Measurements from ENCODE around the gene RAD54L2. TPM values are rescaled to one million over a fixed set of nuclear protein-coding genes. Genes with fewer than 3 reads are reported as not detected.

The RAD54L2 gene
- 10 to 100 TPM; 11.0 to 42.2 (median 19.4) TPM for total RNA-seq
- 1 to 10 TPM; 5.6 to 9.4 (median 6.3) TPM for polyA plus RNA-seq
- long read RNA-seq, donor 1 = 0 reads
- long read RNA-seq, donor 2, partial matches to known transcripts = 0 of 1 reads
- long read RNA-seq, donor 2, other reads (novel, unspliced or antisense) = 0 of 1 reads
- long read RNA-seq, donor 3 = 0 reads
- long read RNA-seq, donor 4, partial matches to known transcripts = 3 of 4 reads
- long read RNA-seq, donor 4, other reads (novel, unspliced or antisense) = 1 of 4 reads
- long read RNA-seq, donor 5, partial matches to known transcripts = 4 of 13 reads
- long read RNA-seq, donor 5, other reads (novel, unspliced or antisense) = 9 of 13 reads
- long read RNA-seq, donor 6, partial matches to known transcripts = 1 of 3 reads
- long read RNA-seq, donor 6, other reads (novel, unspliced or antisense) = 2 of 3 reads
- long read RNA-seq, donor 7, partial matches to known transcripts = 0 of 1 reads
- long read RNA-seq, donor 7, other reads (novel, unspliced or antisense) = 0 of 1 reads
- long read RNA-seq, donor 8 = 0 reads
- long read RNA-seq, donor 9 = 0 reads
- long read RNA-seq, donor 10 = 0 reads

- H3K4me1 ChIP-seq (replicated peaks in 1 of 2) = peaks cover 9 to 29% of the 10 kb centered on the region in 2 donors
- TF ChIP-seq POLR2A (IDR thresholded peaks at IDR 0.05) (peak; percentile 63 to 83), CTCF (IDR thresholded peaks at IDR 0.05) (peak in 3 of 6 experiments; percentile 19 to 38 (median 26))
- intact Hi-C loops (cut with DNase I) = loop anchor here in 1 of 2 donors (2.0 kb wide), 1 partner anchor 36 kb away; no protein-coding TSS in a partner anchor
- peak within 1 kb of the TSS; percentile 79 to 94 (median 87) for H3K27ac ChIP-seq
- 0 to 1% (median 0%) methylated on average over 6 to 91 of the region's 91 CpGs for WGBS, 4 donors
- H3K27me3 ChIP-seq = no peaks in the 10 kb centered on the region
- H3K36me3 ChIP-seq (replicated peaks in 1 of 2) = peaks cover 0 to 3% of the 10 kb centered on the region in 2 donors
- no peaks in the 10 kb centered on the region for H3K9me3 ChIP-seq (replicated peaks in 1 of 3)
- peak within 1 kb of the TSS; percentile 45 to 98 (median 70) for H3K4me3 ChIP-seq
- DNase-seq = peak; percentile 79 to 89 (median 84)
Observed at GRCh38 chr3:51538459-51539290, at the start of gene RAD54L2. RAD54L2 (plus strand) TSS chr3:51538719; CDS start chr3:51590421, 51,702 bp downstream.

GRCh38 chr3:51498876-51499738 lies 39.4 kb upstream of the RAD54L2 start:
- WGBS, 4 donors = 1 to 2% (median 1%) methylated on average over 33 to 42 of the region's 43 CpGs
- no peaks in the 10 kb centered on the region for H3K9me3 ChIP-seq (replicated peaks in 1 of 3)

GRCh38 chr3:51500632-51501131 lies 37.8 kb upstream of the RAD54L2 start:
- peaks cover 0 to 7% of the 10 kb centered on the region in 2 donors for H3K36me3 ChIP-seq (replicated peaks in 1 of 2)
- H3K4me1 ChIP-seq (replicated peaks in 1 of 2) = peaks cover 4 to 23% of the 10 kb centered on the region in 2 donors
- H3K27ac ChIP-seq = peak overlapping the region; percentile 28 to 97 (median 84)
- TF ChIP-seq CTCF (IDR thresholded peaks at IDR 0.05) (no peak), POLR2A (IDR thresholded peaks at IDR 0.05) (no peak)
- 93 to 94% (median 94%) methylated on average over 14 of the region's 14 CpGs for WGBS, 4 donors
- DNase-seq = peak; percentile 34 to 72 (median 48)
- no peaks in the 10 kb centered on the region for H3K9me3 ChIP-seq (replicated peaks in 1 of 3)
- H3K4me3 ChIP-seq = peak overlapping the region in 1 of 4 donors; percentile 25
- intact Hi-C loops (cut with DNase I) = loop anchor here in 1 of 2 donors (5.0 kb wide), 1 partner anchor 182 kb away; no protein-coding TSS in a partner anchor
- H3K27me3 ChIP-seq = no peaks in the 10 kb centered on the region

More at GRCh38 chr3:51498876-51499738, 39.4 kb upstream of the RAD54L2 start:
- DNase-seq = peak; percentile 96 to 98 (median 97)
- H3K4me3 ChIP-seq = peak overlapping the region in 3 of 4 donors; percentile 47 to 73 (median 71)
- H3K4me1 ChIP-seq (replicated peaks in 1 of 2) = peaks cover 4 to 23% of the 10 kb centered on the region in 2 donors
- intact Hi-C loops (cut with DNase I) = loop anchor here in 1 of 2 donors (10.0 kb wide), 1 partner anchor 104 kb away; the partner anchor contains the start of gene RBM15B
- TF ChIP-seq CTCF (IDR thresholded peaks at IDR 0.05) (no peak), POLR2A (IDR thresholded peaks at IDR 0.05) (peak; percentile 71 to 91)
- H3K36me3 ChIP-seq (replicated peaks in 1 of 2) = peaks cover 0 to 11% of the 10 kb centered on the region in 2 donors
- no peaks in the 10 kb centered on the region for H3K27me3 ChIP-seq
- H3K27ac ChIP-seq = peak overlapping the region; percentile 89 to 99 (median 97)
